Esophagus squamous epithelium (tissue), 5 donors: ENCODE measurements around the gene NLRC5. TPM values are rescaled to one million over a fixed set of nuclear protein-coding genes. Genes with fewer than 3 reads are reported as not detected.
A peak's percentile ranks its signal among the peaks of the same experiment; 100 is the strongest.
"Not testable (repeated sequence)": the region's sequence is repeated elsewhere in the genome, so short reads cannot be mapped to it uniquely, and the experiment has no call there.

ENCODE experiments used
- DNase-seq: peaks from one replicate; lab custom pipeline; 2025; lab: John Stamatoyannopoulos, UW
- H3K27ac ChIP-seq, 4 donors: fragments of 200-600 bp; sonication (generic); one replicate each; pipeline ENCODE4 v1.5.1; 2016 to 2019; ENCODE audit warnings: mild to moderate bottlenecking in 1 of 4
- H3K27me3 ChIP-seq, 4 donors: fragments of 200-600 bp; sonication (generic); 1 replicate in 3 of 4; 2 replicates in 1 of 4; pipeline versions ENCODE4 v1.5.1 to v1.6.0; 2017 to 2021; ENCODE audit warnings: antibody characterized with exemption in 1 of 4
- H3K36me3 ChIP-seq, 3 donors: fragments of 200-600 bp; sonication (generic); one replicate each; pipeline ENCODE4 v1.5.1; 2016 to 2019
- H3K4me1 ChIP-seq, 3 donors: fragments of 200-600 bp; sonication (generic); one replicate each; pipeline ENCODE4 v1.5.1; 2017 to 2019
- H3K4me3 ChIP-seq, 4 donors: fragments of 200-600 bp; sonication (generic); 1 replicate in 3 of 4; 2 replicates in 1 of 4; pipeline ENCODE4 v1.5.1; 2016 to 2019; ENCODE audit warnings: mild to moderate bottlenecking in 2 of 4, moderate library complexity in 1 of 4
- H3K9me3 ChIP-seq, 3 donors: fragments of 200-600 bp; sonication (generic); one replicate each; pipeline ENCODE4 v1.5.1; 2016 to 2019
- CTCF ChIP-seq, 6 experiments: fragments of 450-650 bp in 4 of 6; fragments of 200-600 bp in 2 of 6; sonication (generic) in 2 of 6; IDR thresholded peaks; one replicate each; pipeline ENCODE4 v1.5.1; 2016 to 2019; ENCODE audit warnings: antibody characterized with exemption in 6 of 6, mild to moderate bottlenecking in 4 of 6, moderate library complexity in 4 of 6
- POLR2A ChIP-seq, 4 donors: fragments of 450-650 bp; IDR thresholded peaks; one replicate each; pipeline ENCODE4 v1.6.1; 2017; ENCODE audit warnings: antibody characterized with exemption in 4 of 4, mild to moderate bottlenecking in 4 of 4, moderate library complexity in 3 of 4
- WGBS, 2 donors: methylation state at CpG; one replicate each; pipeline ENCODE4 v1.1.5; 2018; 5-methylcytosine and 5-hydroxymethylcytosine counted together
- intact Hi-C: fragments of 100-400 bp; cut with DNase I; formaldehyde crosslinking; loops from one replicate; pipeline ENCODE4 v1.15.0; 2022
- total RNA-seq, 4 donors: library from RNA; depleted of rRNA; stranded (reverse); fragments of >200 nt; gene quantifications; one replicate each; pipeline ENCODE4 v1.1.0, GENCODE V29; 2016
- donor health status: DM: yes; HTN: yes; CAD: no.

The NLRC5 gene
- total RNA-seq, 4 donors from 2014 or later, result 7.7 to 25.2 (median 14.1) TPM

GRCh38 chr16:57001026-57001679 is 11.8 kb downstream of the NLRC5 start:
- no peak for DNase-seq
- Histone ChIP-seq H3K36me3 (peaks cover 0 to 8% (median 0%) of the 10 kb centered on the region in 3 donors), H3K27ac (peak overlapping the region; percentile 25 to 82 (median 64)), H3K9me3 (no peaks in the 10 kb centered on the region), H3K4me1 (peaks cover 7 to 44% (median 28%) of the 10 kb centered on the region in 3 donors), H3K4me3 (no peak overlapping the region), H3K27me3 (no peaks in the 10 kb centered on the region)
- intact Hi-C loops, result no loop called here
- TF ChIP-seq POLR2A (IDR thresholded peaks at IDR 0.05) (no peak), CTCF (IDR thresholded peaks at IDR 0.05) (no peak)
- 67 to 80% methylated on average over 5 to 6 of the region's 8 CpGs for WGBS, 2 donors

GRCh38 chr16:57003439-57004386 is 14.4 kb downstream of the NLRC5 start:
- 68 to 85% methylated on average over 13 to 21 of the region's 22 CpGs for WGBS, 2 donors
- Histone ChIP-seq H3K4me3 (no peak overlapping the region), H3K4me1 (peaks cover 7 to 39% (median 23%) of the 10 kb centered on the region in 3 donors), H3K27ac (no peak overlapping the region), H3K27me3 (no peaks in the 10 kb centered on the region), H3K9me3 (no peaks in the 10 kb centered on the region), H3K36me3 (peaks cover 0 to 8% (median 0%) of the 10 kb centered on the region in 3 donors)
- intact Hi-C loops, result no loop called here
- DNase-seq, result no peak
- TF ChIP-seq CTCF (IDR thresholded peaks at IDR 0.05) (no peak), POLR2A (IDR thresholded peaks at IDR 0.05) (no peak)

- no peak for DNase-seq
- peaks cover 7 to 30% (median 14%) of the 10 kb centered on the region in 3 donors for H3K4me1 ChIP-seq
- no peak overlapping the region for H3K27ac ChIP-seq
- WGBS, 2 donors, result 60 to 76% methylated on average over 15 of the region's 15 CpGs
- no peaks in the 10 kb centered on the region for H3K27me3 ChIP-seq
- H3K9me3 ChIP-seq, result no peaks in the 10 kb centered on the region
- intact Hi-C loops, result no loop called here
- TF ChIP-seq POLR2A (IDR thresholded peaks at IDR 0.05), result no peak
- TF ChIP-seq CTCF (IDR thresholded peaks at IDR 0.05), result no peak
- H3K4me3 ChIP-seq, result no peak overlapping the region
- H3K36me3 ChIP-seq, result peaks cover 0 to 8% (median 0%) of the 10 kb centered on the region in 3 donors
These were observed 15.3 kb downstream of the NLRC5 start for GRCh38 chr16:57004387-57005250.

GRCh38 chr16:57005597-57005996 is 16.2 kb downstream of the NLRC5 start:
- peaks cover 0 to 20% (median 4%) of the 10 kb centered on the region in 3 donors for H3K4me1 ChIP-seq
- H3K27ac ChIP-seq, H3K27me3 ChIP-seq, H3K4me3 ChIP-seq, H3K36me3 ChIP-seq, DNase-seq, intact Hi-C loops, H3K9me3 ChIP-seq: not testable (repeated sequence)
- 78% methylated on average over 2 of the region's 2 CpGs for WGBS, 2 donors

- intact Hi-C loops, result no loop called here
- Histone ChIP-seq H3K27me3 (no peaks in the 10 kb centered on the region), H3K36me3 (peaks cover 0 to 8% (median 0%) of the 10 kb centered on the region in 3 donors), H3K4me3 (no peak overlapping the region), H3K9me3 (no peaks in the 10 kb centered on the region), H3K27ac (no peak overlapping the region), H3K4me1 (peaks cover 0 to 11% (median 0%) of the 10 kb centered on the region in 3 donors)
- 64 to 85% methylated on average over 5 of the region's 5 CpGs for WGBS, 2 donors
- no peak for DNase-seq
- no peak for TF ChIP-seq CTCF (IDR thresholded peaks at IDR 0.05)
- no peak for TF ChIP-seq POLR2A (IDR thresholded peaks at IDR 0.05)
These were observed 17.7 kb downstream of the NLRC5 start for GRCh38 chr16:57007050-57007449.
